Prostate gland (tissue), 2 donors: Measurements from ENCODE around the gene FBXL13.

Experiments
- POLR2AphosphoS5 ChIP-seq: sonication (generic); formaldehyde crosslinking; IDR thresholded peaks from one replicate; pipeline ENCODE4 v1.6.1; 2017; ENCODE audit warnings: antibody characterized with exemption
- TF ChIP-seq, protein P1 (sequence below), 4 experiments: fragments of 200-600 bp in 2 of 4; fragments of 450-650 bp in 2 of 4; sonication (generic) in 2 of 4; IDR thresholded peaks; 1 replicate in 3 of 4; 2 replicates in 1 of 4; pipeline ENCODE4 v1.5.1; 2016 to 2019; ENCODE audit warnings: antibody characterized with exemption in 4 of 4, mild to moderate bottlenecking in 2 of 4, moderate library complexity in 2 of 4

DNA sequence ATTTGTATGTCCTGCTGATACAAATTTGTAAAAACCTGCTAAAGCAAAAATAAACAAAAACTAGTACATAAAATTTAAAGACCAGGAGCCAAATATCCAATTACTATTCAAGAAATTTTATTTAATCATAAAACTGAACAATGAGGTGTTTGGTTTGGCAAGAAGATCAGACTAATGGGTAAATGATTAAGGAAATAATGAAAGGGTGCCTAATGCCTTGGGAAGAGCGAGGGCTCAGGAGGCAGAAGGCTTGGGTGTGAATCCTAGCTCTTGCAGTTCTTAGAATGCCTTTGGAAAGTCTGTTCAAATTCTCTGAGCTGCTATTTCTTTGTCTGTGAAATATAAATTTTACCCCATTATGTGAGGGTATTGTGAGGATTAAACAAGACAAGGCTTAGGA, 41.9 kb upstream of the FBXL13 start:
- TF ChIP-seq, protein P1, sequence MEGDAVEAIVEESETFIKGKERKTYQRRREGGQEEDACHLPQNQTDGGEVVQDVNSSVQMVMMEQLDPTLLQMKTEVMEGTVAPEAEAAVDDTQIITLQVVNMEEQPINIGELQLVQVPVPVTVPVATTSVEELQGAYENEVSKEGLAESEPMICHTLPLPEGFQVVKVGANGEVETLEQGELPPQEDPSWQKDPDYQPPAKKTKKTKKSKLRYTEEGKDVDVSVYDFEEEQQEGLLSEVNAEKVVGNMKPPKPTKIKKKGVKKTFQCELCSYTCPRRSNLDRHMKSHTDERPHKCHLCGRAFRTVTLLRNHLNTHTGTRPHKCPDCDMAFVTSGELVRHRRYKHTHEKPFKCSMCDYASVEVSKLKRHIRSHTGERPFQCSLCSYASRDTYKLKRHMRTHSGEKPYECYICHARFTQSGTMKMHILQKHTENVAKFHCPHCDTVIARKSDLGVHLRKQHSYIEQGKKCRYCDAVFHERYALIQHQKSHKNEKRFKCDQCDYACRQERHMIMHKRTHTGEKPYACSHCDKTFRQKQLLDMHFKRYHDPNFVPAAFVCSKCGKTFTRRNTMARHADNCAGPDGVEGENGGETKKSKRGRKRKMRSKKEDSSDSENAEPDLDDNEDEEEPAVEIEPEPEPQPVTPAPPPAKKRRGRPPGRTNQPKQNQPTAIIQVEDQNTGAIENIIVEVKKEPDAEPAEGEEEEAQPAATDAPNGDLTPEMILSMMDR (IDR thresholded peaks at IDR 0.05): no peak
- no peak for TF ChIP-seq POLR2AphosphoS5
